Measurements from ENCODE around the gene PRDM12. TPM values are rescaled to one million over a fixed set of nuclear protein-coding genes. Genes with fewer than 3 reads are reported as not detected.

Gene PRDM12
- total RNA-seq, 2 experiments from 2014 or later = 0.14 TPM; not detected in 1

- peaks cover 18% of the 10 kb centered on the region for H3K4me1 Mint-ChIP-seq (ENCODE audit: low read depth)
- no peaks in the 10 kb centered on the region for H3K36me3 Mint-ChIP-seq (ENCODE audit: low read depth)
- no peaks in the 10 kb centered on the region for H3K9me3 Mint-ChIP-seq
- peaks cover 55% of the 10 kb centered on the region for H3K27me3 Mint-ChIP-seq
- ChIA-PET POLR2A (no interaction called here), CTCF (interaction anchor here (1.2 kb wide), 1 partner anchor 206 kb away, joined by 3 read pairs; no protein-coding TSS in a partner anchor)
- intact Hi-C loops (cut with micrococcal nuclease) = no loop called here
- no peak for DNase-seq
- ATAC-seq = no peak
- H3K27ac Mint-ChIP-seq = no peak overlapping the region
- no peak overlapping the region for H3K4me3 Mint-ChIP-seq
- TF ChIP-seq CTCF (IDR thresholded peaks at IDR 0.05) = no peak
Observed at GRCh38 chr9:130666393-130667119, 2.2 kb downstream of the PRDM12 start.

- H3K27ac Mint-ChIP-seq = no peak overlapping the region
- intact Hi-C loops (cut with micrococcal nuclease) = no loop called here
- no peak for TF ChIP-seq CTCF (IDR thresholded peaks at IDR 0.05)
- peaks cover 18% of the 10 kb centered on the region for H3K4me1 Mint-ChIP-seq (ENCODE audit: low read depth)
- H3K27me3 Mint-ChIP-seq = peaks cover 50% of the 10 kb centered on the region
- H3K9me3 Mint-ChIP-seq = no peaks in the 10 kb centered on the region
- CTCF ChIA-PET = no interaction called here
- no peak for ATAC-seq
- H3K36me3 Mint-ChIP-seq (ENCODE audit: low read depth) = no peaks in the 10 kb centered on the region
- POLR2A ChIA-PET = no interaction called here
- DNase-seq = no peak
- no peak overlapping the region for H3K4me3 Mint-ChIP-seq
Observed at GRCh38 chr9:130667120-130667435, 2.7 kb downstream of the PRDM12 start.

- Mint-ChIP-seq H3K27me3 (peaks cover 40% of the 10 kb centered on the region), H3K36me3 (ENCODE audit: low read depth) (no peaks in the 10 kb centered on the region), H3K27ac (no peak overlapping the region), H3K4me3 (no peak overlapping the region), H3K4me1 (ENCODE audit: low read depth) (peaks cover 13% of the 10 kb centered on the region), H3K9me3 (no peaks in the 10 kb centered on the region)
- intact Hi-C loops (cut with micrococcal nuclease) = no loop called here
- DNase-seq (no peak), ATAC-seq (no peak)
- ChIA-PET CTCF (interaction anchor here (2.0 kb wide), 1 partner anchor 16 kb away, joined by 8 read pairs; no protein-coding TSS in a partner anchor), POLR2A (no interaction called here)
- no peak for TF ChIP-seq CTCF (IDR thresholded peaks at IDR 0.05)
Observed at GRCh38 chr9:130668196-130668595, 3.8 kb downstream of the PRDM12 start.

GRCh38 chr9:130668659-130669058, 4.3 kb downstream of the PRDM12 start:
- TF ChIP-seq CTCF (IDR thresholded peaks at IDR 0.05) = no peak
- Mint-ChIP-seq H3K9me3 (no peaks in the 10 kb centered on the region), H3K36me3 (ENCODE audit: low read depth) (no peaks in the 10 kb centered on the region), H3K27me3 (peaks cover 38% of the 10 kb centered on the region), H3K4me3 (no peak overlapping the region), H3K27ac (no peak overlapping the region), H3K4me1 (ENCODE audit: low read depth) (peaks cover 11% of the 10 kb centered on the region)
- no peak for DNase-seq
- POLR2A ChIA-PET = no interaction called here
- CTCF ChIA-PET = interaction anchor here (2.0 kb wide), 1 partner anchor 16 kb away, joined by 8 read pairs; no protein-coding TSS in a partner anchor
- intact Hi-C loops (cut with micrococcal nuclease) = no loop called here
- no peak for ATAC-seq

GRCh38 chr9:130669965-130670364, 5.6 kb downstream of the PRDM12 start:
- Mint-ChIP-seq H3K27me3 (peaks cover 31% of the 10 kb centered on the region), H3K36me3 (ENCODE audit: low read depth) (no peaks in the 10 kb centered on the region), H3K27ac (no peak overlapping the region), H3K9me3 (no peaks in the 10 kb centered on the region), H3K4me3 (no peak overlapping the region), H3K4me1 (ENCODE audit: low read depth) (peaks cover 5% of the 10 kb centered on the region)
- intact Hi-C loops (cut with micrococcal nuclease) = no loop called here
- TF ChIP-seq CTCF (IDR thresholded peaks at IDR 0.05) = no peak
- CTCF ChIA-PET = interaction anchor here (0.8 to 0.9 kb wide), 2 partner anchors 14 to 37 kb away, joined by 3 read pairs; no protein-coding TSS in a partner anchor
- DNase-seq (no peak), ATAC-seq (no peak)
- POLR2A ChIA-PET = no interaction called here

Measured in activated CD8-positive, alpha-beta T cell treated with anti-CD3 and anti-CD28 coated beads for 36 hours (primary cell).